PC-9 (cell line): ENCODE measurements around the gene SPRY1. TPM values are rescaled to one million over a fixed set of nuclear protein-coding genes. Genes with fewer than 3 reads are reported as not detected.

ENCODE experiments used
- BruUV-seq: library from RNA; stranded (reverse); fragments of 400-500 nt; replicated peaks from 2 replicates; lab custom pipeline; 2021; lab: Mats Ljungman, UMichigan
- CTCF ChIA-PET: fragments of 300-600 bp; sonication (Branson Sonifier 250); formaldehyde crosslinking; loops from one replicate; lab custom pipeline; 2022; ENCODE audit warnings: antibody characterized with exemption; lab: Charles Lee
- POLR2A ChIA-PET: fragments of 300-600 bp; sonication (Branson Sonifier 250); formaldehyde crosslinking; loops from one replicate; lab custom pipeline; 2022; ENCODE audit warnings: antibody characterized with exemption; ENCODE audit not compliant: unreplicated experiment; lab: Charles Lee
- DNase-seq, 2 experiments: peaks; one replicate each; pipeline versions ENCODE4 v3.0.0 to v3.0.0-alpha.2; 2015 to 2022; ENCODE audit warnings: mixed read lengths in 1 of 2
- H2AFZ ChIP-seq: fragments of 200-600 bp; sonication (generic); 2 replicates; pipeline ENCODE4 v1.8.1; 2017; ENCODE audit warnings: antibody characterized with exemption
- H3F3A ChIP-seq: fragments of 200-600 bp; sonication (generic); 2 replicates; pipeline ENCODE4 v1.8.1; 2017; ENCODE audit warnings: antibody characterized with exemption, mild to moderate bottlenecking, low read depth; ENCODE audit not compliant: insufficient read depth
- H3K27ac ChIP-seq: fragments of 200-600 bp; sonication (generic); 2 replicates; pipeline ENCODE4 v1.6.1; 2016; ENCODE audit warnings: mixed run types
- H3K27me3 ChIP-seq: fragments of 200-600 bp; sonication (generic); 2 replicates; pipeline ENCODE4 v1.6.1; 2016; ENCODE audit warnings: low read depth, mixed run types; ENCODE audit not compliant: insufficient read depth
- H3K36me3 ChIP-seq: fragments of 200-600 bp; sonication (generic); 2 replicates; pipeline ENCODE4 v1.6.1; 2016; ENCODE audit warnings: low read depth, mixed run types
- H3K4me1 ChIP-seq: fragments of 200-600 bp; sonication (generic); replicated peaks from 2 replicates; pipeline ENCODE4 v1.6.1; 2016; ENCODE audit warnings: mixed run types; ENCODE audit not compliant: insufficient read depth
- H3K4me2 ChIP-seq: fragments of 200-600 bp; sonication (generic); 2 replicates; pipeline ENCODE4 v1.6.1; 2017; ENCODE audit warnings: mixed run types
- H3K4me3 ChIP-seq: fragments of 200-600 bp; sonication (generic); 2 replicates; pipeline ENCODE4 v1.6.1; 2016; ENCODE audit warnings: mixed run types
- H3K79me2 ChIP-seq: fragments of 200-600 bp; sonication (generic); 2 replicates; pipeline ENCODE4 v1.6.1; 2017; ENCODE audit warnings: low read depth, mixed run types
- H3K9me2 ChIP-seq: fragments of 200-600 bp; sonication (generic); 2 replicates; pipeline ENCODE4 v1.8.1; 2017; ENCODE audit warnings: mild to moderate bottlenecking; ENCODE audit not compliant: insufficient read depth
- H3K9me3 ChIP-seq: fragments of 200-600 bp; sonication (generic); 2 replicates; pipeline ENCODE4 v1.8.1; 2016; ENCODE audit warnings: low read depth; ENCODE audit not compliant: insufficient read depth
- H4K20me1 ChIP-seq: fragments of 200-600 bp; sonication (generic); 2 replicates; pipeline ENCODE4 v1.8.1; 2017; ENCODE audit not compliant: insufficient read depth
- EZH2 ChIP-seq: fragments of 200-600 bp; sonication (generic); IDR thresholded peaks from 2 replicates; pipeline ENCODE4 v1.8.0; 2017; ENCODE audit warnings: antibody characterized with exemption, low read depth
- intact Hi-C: fragments of 100-400 bp; cut with micrococcal nuclease; formaldehyde crosslinking; loops from one replicate; pipeline ENCODE4 v1.10.0; 2022; ENCODE audit not compliant: unreplicated experiment
- total RNA-seq: library from RNA; stranded (reverse); gene quantifications from 2 replicates; pipeline ENCODE4 v1.2.3, GENCODE V29; 2021
- TF ChIP-seq, protein P1 (sequence below): fragments of 200-600 bp; sonication (generic); conservative IDR thresholded peaks from 2 replicates; pipeline ENCODE4 v1.6.1; 2017; ENCODE audit warnings: mixed run types, antibody characterized with exemption, mild to moderate bottlenecking, moderate library complexity

The SPRY1 gene
- total RNA-seq, 1 experiment from 2014 or later: 13.1 TPM

DNA sequence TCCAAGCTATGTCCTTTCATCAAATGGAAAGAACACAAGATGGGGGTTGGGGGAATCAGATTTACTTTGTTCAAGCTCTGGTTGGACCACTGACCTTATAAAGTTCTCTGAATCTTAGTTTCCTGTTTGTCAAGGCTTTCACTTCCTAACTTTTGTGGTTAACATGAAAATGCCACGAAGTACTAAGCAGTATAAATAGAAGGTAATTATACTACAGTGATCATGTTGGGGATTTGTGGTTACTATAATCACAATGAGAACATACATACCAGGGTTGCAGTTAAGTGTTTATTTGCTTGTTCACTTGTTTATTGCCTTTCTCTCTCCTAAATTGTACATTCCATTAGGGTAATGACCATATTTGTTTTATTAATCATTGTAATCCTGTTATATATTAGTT is 53.2 kb downstream of the SPRY1 start:
- no peaks in the 10 kb centered on the region for H4K20me1 ChIP-seq
- POLR2A ChIA-PET: no interaction called here

DNA sequence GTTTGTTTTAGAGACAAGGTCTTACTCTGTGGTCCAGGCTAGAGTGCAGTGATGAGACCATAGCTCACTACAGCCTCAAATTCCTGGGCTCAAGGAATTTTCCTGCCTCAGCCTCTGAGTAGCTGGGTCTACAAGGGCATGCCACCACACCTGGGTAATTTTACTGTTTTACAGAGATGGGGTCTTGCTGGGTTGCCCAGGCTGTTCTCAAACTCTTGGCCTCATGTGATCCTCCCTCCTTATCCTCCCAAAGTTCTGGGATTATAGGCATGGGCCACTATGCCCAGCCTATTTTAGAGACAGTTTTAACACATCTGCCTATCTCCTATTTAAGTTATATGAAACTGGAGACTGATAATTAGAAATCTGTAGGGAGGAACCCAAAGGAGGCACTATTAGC is 53.8 kb downstream of the SPRY1 start:
- Histone ChIP-seq H3K79me2 (no peaks in the 10 kb centered on the region), H3K27me3 (no peaks in the 10 kb centered on the region), H3K9me3 (0 out of 2 replicates have a peak, but pooled peaks cover 4% of the 10 kb centered on the region), H4K20me1 (no peaks in the 10 kb centered on the region), H3K27ac (no peak overlapping the region), H3F3A (0 out of 2 replicates have a peak, but pooled peaks cover 10% of the 10 kb centered on the region), H3K36me3 (no peaks in the 10 kb centered on the region), H2AFZ (no peak overlapping the region), H3K9me2 (no peaks in the 10 kb centered on the region), H3K4me1 (peaks cover 26% of the 10 kb centered on the region), H3K4me3 (no peak overlapping the region), H3K4me2 (no peak overlapping the region)
- intact Hi-C loops: no loop called here
- BruUV-seq: no TSS peak
- ChIA-PET POLR2A (no interaction called here), CTCF (no interaction called here)
- DNase-seq: no peak
- TF ChIP-seq, protein P1, sequence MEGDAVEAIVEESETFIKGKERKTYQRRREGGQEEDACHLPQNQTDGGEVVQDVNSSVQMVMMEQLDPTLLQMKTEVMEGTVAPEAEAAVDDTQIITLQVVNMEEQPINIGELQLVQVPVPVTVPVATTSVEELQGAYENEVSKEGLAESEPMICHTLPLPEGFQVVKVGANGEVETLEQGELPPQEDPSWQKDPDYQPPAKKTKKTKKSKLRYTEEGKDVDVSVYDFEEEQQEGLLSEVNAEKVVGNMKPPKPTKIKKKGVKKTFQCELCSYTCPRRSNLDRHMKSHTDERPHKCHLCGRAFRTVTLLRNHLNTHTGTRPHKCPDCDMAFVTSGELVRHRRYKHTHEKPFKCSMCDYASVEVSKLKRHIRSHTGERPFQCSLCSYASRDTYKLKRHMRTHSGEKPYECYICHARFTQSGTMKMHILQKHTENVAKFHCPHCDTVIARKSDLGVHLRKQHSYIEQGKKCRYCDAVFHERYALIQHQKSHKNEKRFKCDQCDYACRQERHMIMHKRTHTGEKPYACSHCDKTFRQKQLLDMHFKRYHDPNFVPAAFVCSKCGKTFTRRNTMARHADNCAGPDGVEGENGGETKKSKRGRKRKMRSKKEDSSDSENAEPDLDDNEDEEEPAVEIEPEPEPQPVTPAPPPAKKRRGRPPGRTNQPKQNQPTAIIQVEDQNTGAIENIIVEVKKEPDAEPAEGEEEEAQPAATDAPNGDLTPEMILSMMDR: no peak
- no peak for TF ChIP-seq EZH2

More for the DNA sequence above, 53.2 kb downstream of the SPRY1 start:
- no peak for TF ChIP-seq EZH2
- TF ChIP-seq, protein P1: no peak
- Histone ChIP-seq H3K79me2 (no peaks in the 10 kb centered on the region), H3K9me2 (no peaks in the 10 kb centered on the region), H3K27ac (peak overlapping the region; percentile 16; the same call in 1 of the 2 replicates), H3K4me2 (peak overlapping the region; percentile 27), H3K4me1 (peaks cover 26% of the 10 kb centered on the region), H3K4me3 (no peak overlapping the region), H3K9me3 (0 out of 2 replicates have a peak, but pooled peaks cover 4% of the 10 kb centered on the region), H2AFZ (no peak overlapping the region; the same call in 1 of the 2 replicates), H3F3A (0 out of 2 replicates have a peak, but pooled peaks cover 10% of the 10 kb centered on the region), H3K27me3 (no peaks in the 10 kb centered on the region), H3K36me3 (no peaks in the 10 kb centered on the region)
- CTCF ChIA-PET: no interaction called here
- intact Hi-C loops: no loop called here
- BruUV-seq: no TSS peak
- peak in 1 of 2 experiments; percentile 91 for DNase-seq

DNA sequence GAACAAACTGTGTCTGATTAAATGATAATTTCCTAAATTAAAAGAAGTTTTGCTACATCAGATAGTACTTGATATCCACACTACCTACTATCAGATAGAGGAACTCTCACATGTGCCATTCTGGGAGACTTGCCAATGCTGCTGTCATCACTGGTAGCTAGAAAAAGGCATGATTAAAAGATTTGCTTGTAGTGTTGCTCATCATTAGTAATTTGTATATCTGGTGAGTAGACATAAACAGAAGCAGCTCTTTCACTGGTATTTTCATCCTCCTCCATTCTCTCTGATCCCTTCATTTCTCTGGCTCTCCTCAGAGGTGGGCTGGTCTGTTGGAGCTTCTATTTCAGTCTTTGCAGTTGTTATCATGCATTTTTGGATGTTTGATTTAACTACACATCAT is 56.0 kb downstream of the SPRY1 start:
- no TSS peak for BruUV-seq
- Histone ChIP-seq H3K9me3 (0 out of 2 replicates have a peak, but pooled peaks cover 4% of the 10 kb centered on the region), H3K4me2 (no peak overlapping the region), H2AFZ (no peak overlapping the region), H4K20me1 (no peaks in the 10 kb centered on the region), H3K9me2 (no peaks in the 10 kb centered on the region), H3K36me3 (no peaks in the 10 kb centered on the region), H3K79me2 (no peaks in the 10 kb centered on the region), H3K27ac (no peak overlapping the region), H3F3A (0 out of 2 replicates have a peak, but pooled peaks cover 10% of the 10 kb centered on the region), H3K27me3 (no peaks in the 10 kb centered on the region), H3K4me3 (no peak overlapping the region), H3K4me1 (peaks cover 26% of the 10 kb centered on the region)
- POLR2A ChIA-PET: no interaction called here
- peak; percentile 10 to 63 for DNase-seq
- intact Hi-C loops: no loop called here
- CTCF ChIA-PET: interaction anchor here (0.6 kb wide), 1 partner anchor 24 kb away, joined by 3 read pairs; no protein-coding TSS in a partner anchor
- TF ChIP-seq, protein P1: no peak
- no peak for TF ChIP-seq EZH2
